ENCODE results near the gene ETFB.

DNA sequence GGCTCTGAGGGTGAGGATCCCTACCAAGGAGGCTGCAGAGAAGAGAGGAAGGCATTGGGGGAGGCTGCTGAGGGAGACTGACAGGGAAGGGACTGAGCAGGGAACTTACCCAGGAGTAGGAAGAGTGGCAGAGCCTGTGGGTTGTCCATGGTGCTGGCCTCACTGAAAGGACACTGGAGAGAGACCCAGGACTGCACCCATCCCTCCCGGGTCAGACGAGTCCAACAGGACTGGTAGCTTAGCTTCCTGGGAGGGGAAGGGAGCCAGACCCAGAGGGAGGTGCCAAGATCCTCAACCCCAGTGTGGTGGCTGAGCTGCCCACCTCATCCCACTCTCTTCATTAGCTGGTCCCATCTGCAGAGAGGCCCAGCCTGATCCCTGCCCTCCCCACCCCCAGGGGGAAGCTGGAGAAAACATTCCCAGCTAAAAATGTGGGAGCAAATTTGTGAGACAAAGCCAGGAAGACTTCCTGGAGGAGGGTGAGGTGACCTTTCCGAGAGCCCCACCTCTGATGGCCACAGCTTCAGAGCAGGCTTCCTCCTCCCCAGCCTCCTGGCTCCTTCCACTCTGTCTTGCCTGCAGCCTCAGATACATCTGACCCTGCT, 24.1 kb downstream of the ETFB start, which contains the start of gene VSIG10L:
- TF ChIP-seq, protein P1, sequence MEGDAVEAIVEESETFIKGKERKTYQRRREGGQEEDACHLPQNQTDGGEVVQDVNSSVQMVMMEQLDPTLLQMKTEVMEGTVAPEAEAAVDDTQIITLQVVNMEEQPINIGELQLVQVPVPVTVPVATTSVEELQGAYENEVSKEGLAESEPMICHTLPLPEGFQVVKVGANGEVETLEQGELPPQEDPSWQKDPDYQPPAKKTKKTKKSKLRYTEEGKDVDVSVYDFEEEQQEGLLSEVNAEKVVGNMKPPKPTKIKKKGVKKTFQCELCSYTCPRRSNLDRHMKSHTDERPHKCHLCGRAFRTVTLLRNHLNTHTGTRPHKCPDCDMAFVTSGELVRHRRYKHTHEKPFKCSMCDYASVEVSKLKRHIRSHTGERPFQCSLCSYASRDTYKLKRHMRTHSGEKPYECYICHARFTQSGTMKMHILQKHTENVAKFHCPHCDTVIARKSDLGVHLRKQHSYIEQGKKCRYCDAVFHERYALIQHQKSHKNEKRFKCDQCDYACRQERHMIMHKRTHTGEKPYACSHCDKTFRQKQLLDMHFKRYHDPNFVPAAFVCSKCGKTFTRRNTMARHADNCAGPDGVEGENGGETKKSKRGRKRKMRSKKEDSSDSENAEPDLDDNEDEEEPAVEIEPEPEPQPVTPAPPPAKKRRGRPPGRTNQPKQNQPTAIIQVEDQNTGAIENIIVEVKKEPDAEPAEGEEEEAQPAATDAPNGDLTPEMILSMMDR (IDR thresholded peaks at IDR 0.05), result no peak
- no peak for TF ChIP-seq POLR2A (IDR thresholded peaks at IDR 0.05)
